Suprapubic skin (tissue), 4 donors: ENCODE results near the gene FOLR1. TPM values are rescaled to one million over a fixed set of nuclear protein-coding genes. Genes with fewer than 3 reads are reported as not detected.
"Not testable (repeated sequence)": the region's sequence is repeated elsewhere in the genome, so short reads cannot be mapped to it uniquely, and the experiment has no call there.

Experiments used
- DNase-seq, 2 donors: peaks; one replicate each; pipeline ENCODE4 v3.0.0-alpha.2; 2019; ENCODE audit warnings: low spot score in 2 of 2
- H3K27ac ChIP-seq: fragments of 200-600 bp; sonication (generic); one replicate; pipeline ENCODE4 v1.5.1; 2019
- H3K27me3 ChIP-seq: fragments of 200-600 bp; sonication (generic); one replicate; pipeline ENCODE4 v1.5.1; 2019
- H3K36me3 ChIP-seq: fragments of 200-600 bp; sonication (generic); one replicate; pipeline ENCODE4 v1.5.1; 2019
- H3K4me1 ChIP-seq: fragments of 200-600 bp; sonication (generic); one replicate; pipeline ENCODE4 v1.5.1; 2019
- H3K4me3 ChIP-seq: fragments of 200-600 bp; sonication (generic); one replicate; pipeline ENCODE4 v1.5.1; 2019; ENCODE audit warnings: mild to moderate bottlenecking
- H3K9me3 ChIP-seq: fragments of 200-600 bp; sonication (generic); one replicate; pipeline ENCODE4 v1.5.1; 2019
- CTCF ChIP-seq, 2 donors: fragments of 200-600 bp in 1 of 2; fragments of 450-650 bp in 1 of 2; sonication (generic) in 1 of 2; IDR thresholded peaks; one replicate each; pipeline ENCODE4 v1.5.1; 2016 to 2019; ENCODE audit warnings: antibody characterized with exemption in 2 of 2, mild to moderate bottlenecking in 1 of 2, moderate library complexity in 1 of 2
- EP300 ChIP-seq: sonication (generic); formaldehyde crosslinking; IDR thresholded peaks from one replicate; pipeline ENCODE4 v1.6.1; 2017; ENCODE audit warnings: antibody characterized with exemption
- POLR2A ChIP-seq, 2 donors: fragments of 450-650 bp; IDR thresholded peaks; one replicate each; pipeline ENCODE4 v1.6.1; 2017; ENCODE audit warnings: antibody characterized with exemption in 2 of 2, mild to moderate bottlenecking in 2 of 2, moderate library complexity in 2 of 2
- POLR2AphosphoS5 ChIP-seq, 3 donors: sonication (generic); formaldehyde crosslinking; IDR thresholded peaks; one replicate each; pipeline ENCODE4 v1.6.1; 2017; ENCODE audit warnings: antibody characterized with exemption in 3 of 3
- WGBS: methylation state at CpG from one replicate; pipeline ENCODE4 v1.1.5; 2018; 5-methylcytosine and 5-hydroxymethylcytosine counted together
- total RNA-seq, 4 donors: library from RNA; depleted of rRNA; stranded (reverse); fragments of >200 nt; gene quantifications; one replicate each; pipeline ENCODE4 v1.1.0, GENCODE V29; 2016

Gene FOLR1
- total RNA-seq, 4 donors from 2014 or later: 1.5 to 4.3 (median 4.3) TPM; not detected in 1

- H3K27me3 ChIP-seq: no peaks in the 10 kb centered on the region
- no peak overlapping the region for H3K27ac ChIP-seq
- 87% methylated on average over 5 of the region's 5 CpGs for WGBS
- DNase-seq: no peak
- H3K9me3 ChIP-seq: no peaks in the 10 kb centered on the region
- H3K4me1 ChIP-seq: no peaks in the 10 kb centered on the region
- TF ChIP-seq CTCF (IDR thresholded peaks at IDR 0.05) (no peak), EP300 (no peak), POLR2A (IDR thresholded peaks at IDR 0.05) (no peak), POLR2AphosphoS5 (IDR thresholded peaks at IDR 0.05) (no peak)
- no peak overlapping the region for H3K4me3 ChIP-seq
- H3K36me3 ChIP-seq: no peaks in the 10 kb centered on the region
Observed at GRCh38 chr11:72190631-72191071, 1.3 kb upstream of the FOLR1 start.

- TF ChIP-seq CTCF (IDR thresholded peaks at IDR 0.05): no peak
- no peak for TF ChIP-seq POLR2AphosphoS5 (IDR thresholded peaks at IDR 0.05)
- TF ChIP-seq EP300: no peak
- no peak for TF ChIP-seq POLR2A (IDR thresholded peaks at IDR 0.05)
- 92% methylated on average over 11 of the region's 12 CpGs for WGBS
Observed at GRCh38 chr11:72195518-72196270, 3.8 kb downstream of the FOLR1 start.

GRCh38 chr11:72201445-72201844, 9.5 kb downstream of the FOLR1 start:
- 90% methylated on average over 43 of the region's 43 CpGs for WGBS
- not testable (repeated sequence) for H3K36me3 ChIP-seq, H3K4me1 ChIP-seq, H3K27ac ChIP-seq, DNase-seq, H3K9me3 ChIP-seq, H3K4me3 ChIP-seq, H3K27me3 ChIP-seq

More at GRCh38 chr11:72195518-72196270, 3.8 kb downstream of the FOLR1 start:
- Histone ChIP-seq H3K4me3 (no peak overlapping the region), H3K27me3 (no peaks in the 10 kb centered on the region), H3K4me1 (no peaks in the 10 kb centered on the region), H3K36me3 (no peaks in the 10 kb centered on the region), H3K27ac (no peak overlapping the region), H3K9me3 (no peaks in the 10 kb centered on the region)
- DNase-seq: no peak

DNA sequence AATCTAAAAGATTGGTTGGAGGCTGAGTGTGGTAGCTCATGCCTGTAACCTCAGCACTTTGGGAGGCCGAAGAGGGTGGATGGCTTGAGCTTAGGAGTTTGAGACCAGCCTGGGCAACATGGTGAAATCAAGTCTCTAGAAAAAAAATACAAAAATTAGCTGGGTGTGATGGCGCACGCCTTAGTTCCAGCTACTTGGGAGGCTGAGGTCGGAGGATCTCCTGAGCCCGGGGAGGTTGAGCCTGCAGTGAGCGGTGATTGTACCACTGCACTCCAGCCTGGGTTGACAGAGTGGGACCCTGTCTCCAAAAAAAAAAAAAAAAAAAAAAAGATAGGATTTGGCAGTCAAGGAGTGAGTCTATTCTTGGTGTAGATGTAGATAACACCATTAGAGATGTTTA, 10.6 kb downstream of the FOLR1 start:
- Histone ChIP-seq H3K27ac (no peak overlapping the region), H3K9me3 (no peaks in the 10 kb centered on the region), H3K27me3 (no peaks in the 10 kb centered on the region), H3K4me3 (no peak overlapping the region), H3K4me1 (no peaks in the 10 kb centered on the region), H3K36me3 (no peaks in the 10 kb centered on the region)
- peak in 1 of 2 donors; percentile 20 for DNase-seq
- 98% methylated on average over 6 of the region's 6 CpGs for WGBS
- no peak for TF ChIP-seq POLR2A (IDR thresholded peaks at IDR 0.05)
- TF ChIP-seq CTCF (IDR thresholded peaks at IDR 0.05): no peak
- no peak for TF ChIP-seq POLR2AphosphoS5 (IDR thresholded peaks at IDR 0.05)
- TF ChIP-seq EP300: no peak

DNA sequence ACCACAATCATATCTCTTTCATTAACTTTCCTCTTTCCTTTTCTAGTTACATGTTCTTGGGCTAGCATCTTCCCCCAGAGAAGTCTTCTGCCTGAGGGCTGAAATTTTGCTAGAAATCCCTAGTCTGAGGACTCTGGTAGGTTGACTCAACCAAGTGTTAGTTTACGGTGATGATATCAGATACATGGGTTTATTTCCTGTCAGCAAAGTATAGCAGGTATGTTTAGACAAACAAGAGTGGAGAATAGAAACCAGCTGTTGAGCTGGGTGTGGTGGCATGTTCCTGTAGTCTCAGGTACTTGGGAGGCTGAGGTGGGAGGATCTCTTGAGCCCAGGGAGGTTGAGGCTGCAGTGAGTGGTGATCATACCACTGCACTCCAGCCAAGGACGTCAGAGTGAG, 11.2 kb downstream of the FOLR1 start:
- no peak for TF ChIP-seq POLR2AphosphoS5 (IDR thresholded peaks at IDR 0.05)
- no peak for TF ChIP-seq POLR2A (IDR thresholded peaks at IDR 0.05)
- no peak for TF ChIP-seq EP300
- TF ChIP-seq CTCF (IDR thresholded peaks at IDR 0.05): no peak
- Histone ChIP-seq H3K4me3 (no peak overlapping the region), H3K9me3 (no peaks in the 10 kb centered on the region), H3K27me3 (no peaks in the 10 kb centered on the region), H3K27ac (no peak overlapping the region), H3K36me3 (no peaks in the 10 kb centered on the region), H3K4me1 (no peaks in the 10 kb centered on the region)
- WGBS: 82% methylated on average over 2 of the region's 2 CpGs
- DNase-seq: peak in 1 of 2 donors; percentile 9
